PFSK-1 (cell line): Measurements from ENCODE around the gene PRPS2.

Experiments
- FOXP2 ChIP-seq: optimal IDR thresholded peaks from 2 replicates; pipeline ENCODE3; 2011; ENCODE audit warnings: borderline replicate concordance, control low read depth, inconsistent platforms; ENCODE audit not compliant: insufficient read depth; ENCODE audit errors: extremely low read length, extremely low read depth
- POLR2AphosphoS5 ChIP-seq: IDR thresholded peaks from 2 replicates; pipeline ENCODE4 v1.6.1; 2012; ENCODE audit warnings: low read depth, mild to moderate bottlenecking, control low read depth, low read length, moderate library complexity
- SIN3A ChIP-seq: IDR thresholded peaks from 2 replicates; pipeline ENCODE4 v1.6.1; 2012; ENCODE audit warnings: mild to moderate bottlenecking, low read length, moderate library complexity, borderline replicate concordance; ENCODE audit not compliant: insufficient read depth
- TAF1 ChIP-seq: IDR thresholded peaks from 2 replicates; pipeline ENCODE4 v1.6.1; 2012; ENCODE audit warnings: low read length, control low read depth, borderline replicate concordance; ENCODE audit not compliant: insufficient read depth
- TF ChIP-seq, protein P1 (sequence below), 2 experiments: IDR thresholded peaks; 2 replicates each; pipeline versions ENCODE4 v1.6.1 to v1.8.0; 2011 to 2012; ENCODE audit warnings: low read depth in 2 of 2, low read length in 2 of 2, control low read depth in 1 of 2, inconsistent platforms in 1 of 2, mild to moderate bottlenecking in 1 of 2, moderate library complexity in 1 of 2; ENCODE audit not compliant: insufficient read depth in 1 of 2

PRPS2 gene

DNA sequence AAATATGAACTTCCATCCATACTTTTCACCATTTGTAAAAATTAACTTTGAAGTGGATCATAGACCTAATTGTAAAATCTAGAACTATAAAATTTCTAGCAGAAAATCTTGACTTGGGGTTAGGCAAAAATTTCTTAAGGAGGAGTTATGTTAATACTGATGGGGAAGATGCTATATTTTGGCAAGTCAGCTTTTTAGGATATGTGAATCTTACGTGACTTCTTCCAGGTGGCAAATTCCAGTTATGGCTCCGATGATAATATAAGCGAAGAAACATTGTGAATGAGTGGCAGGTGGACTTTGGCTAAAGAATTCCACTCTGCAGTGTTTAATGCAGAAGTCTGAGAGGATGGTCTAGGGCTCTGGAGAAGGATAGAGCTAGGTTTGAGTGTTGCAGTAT is 1.5 kb downstream of the PRPS2 start:
- no peak for TF ChIP-seq FOXP2
- no peak for TF ChIP-seq TAF1
- TF ChIP-seq, protein P1, sequence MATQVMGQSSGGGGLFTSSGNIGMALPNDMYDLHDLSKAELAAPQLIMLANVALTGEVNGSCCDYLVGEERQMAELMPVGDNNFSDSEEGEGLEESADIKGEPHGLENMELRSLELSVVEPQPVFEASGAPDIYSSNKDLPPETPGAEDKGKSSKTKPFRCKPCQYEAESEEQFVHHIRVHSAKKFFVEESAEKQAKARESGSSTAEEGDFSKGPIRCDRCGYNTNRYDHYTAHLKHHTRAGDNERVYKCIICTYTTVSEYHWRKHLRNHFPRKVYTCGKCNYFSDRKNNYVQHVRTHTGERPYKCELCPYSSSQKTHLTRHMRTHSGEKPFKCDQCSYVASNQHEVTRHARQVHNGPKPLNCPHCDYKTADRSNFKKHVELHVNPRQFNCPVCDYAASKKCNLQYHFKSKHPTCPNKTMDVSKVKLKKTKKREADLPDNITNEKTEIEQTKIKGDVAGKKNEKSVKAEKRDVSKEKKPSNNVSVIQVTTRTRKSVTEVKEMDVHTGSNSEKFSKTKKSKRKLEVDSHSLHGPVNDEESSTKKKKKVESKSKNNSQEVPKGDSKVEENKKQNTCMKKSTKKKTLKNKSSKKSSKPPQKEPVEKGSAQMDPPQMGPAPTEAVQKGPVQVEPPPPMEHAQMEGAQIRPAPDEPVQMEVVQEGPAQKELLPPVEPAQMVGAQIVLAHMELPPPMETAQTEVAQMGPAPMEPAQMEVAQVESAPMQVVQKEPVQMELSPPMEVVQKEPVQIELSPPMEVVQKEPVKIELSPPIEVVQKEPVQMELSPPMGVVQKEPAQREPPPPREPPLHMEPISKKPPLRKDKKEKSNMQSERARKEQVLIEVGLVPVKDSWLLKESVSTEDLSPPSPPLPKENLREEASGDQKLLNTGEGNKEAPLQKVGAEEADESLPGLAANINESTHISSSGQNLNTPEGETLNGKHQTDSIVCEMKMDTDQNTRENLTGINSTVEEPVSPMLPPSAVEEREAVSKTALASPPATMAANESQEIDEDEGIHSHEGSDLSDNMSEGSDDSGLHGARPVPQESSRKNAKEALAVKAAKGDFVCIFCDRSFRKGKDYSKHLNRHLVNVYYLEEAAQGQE (IDR thresholded peaks at IDR 0.05; ENCODE audit: insufficient read depth in 1 of 2, low read depth in 2 of 2, low read length in 2 of 2): no peak

DNA sequence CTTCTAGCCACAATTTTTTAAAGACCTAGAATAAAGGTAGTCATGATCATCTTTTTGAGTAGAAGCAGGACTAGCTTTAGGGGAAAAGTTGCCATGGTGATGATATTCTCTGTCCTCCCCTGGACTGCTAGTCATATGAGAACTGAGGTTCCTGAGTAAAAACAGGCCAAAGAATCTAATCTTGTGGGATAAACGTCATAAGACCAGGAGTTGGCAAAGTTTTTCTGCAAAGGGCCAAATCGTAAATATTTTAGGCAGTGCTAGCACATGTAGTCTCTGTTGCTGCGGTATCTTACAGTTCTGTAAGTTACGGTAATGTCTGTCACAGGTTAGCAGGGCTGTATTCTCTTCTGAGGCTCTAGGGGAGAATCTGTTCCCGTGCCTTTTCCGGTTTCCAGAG is 3.4 kb downstream of the PRPS2 start:
- no peak for TF ChIP-seq SIN3A
- no peak for TF ChIP-seq TAF1
- no peak for TF ChIP-seq FOXP2
- TF ChIP-seq, protein P1 (IDR thresholded peaks at IDR 0.05; ENCODE audit: insufficient read depth in 1 of 2, low read depth in 2 of 2, low read length in 2 of 2): no peak
- TF ChIP-seq POLR2AphosphoS5: no peak

DNA sequence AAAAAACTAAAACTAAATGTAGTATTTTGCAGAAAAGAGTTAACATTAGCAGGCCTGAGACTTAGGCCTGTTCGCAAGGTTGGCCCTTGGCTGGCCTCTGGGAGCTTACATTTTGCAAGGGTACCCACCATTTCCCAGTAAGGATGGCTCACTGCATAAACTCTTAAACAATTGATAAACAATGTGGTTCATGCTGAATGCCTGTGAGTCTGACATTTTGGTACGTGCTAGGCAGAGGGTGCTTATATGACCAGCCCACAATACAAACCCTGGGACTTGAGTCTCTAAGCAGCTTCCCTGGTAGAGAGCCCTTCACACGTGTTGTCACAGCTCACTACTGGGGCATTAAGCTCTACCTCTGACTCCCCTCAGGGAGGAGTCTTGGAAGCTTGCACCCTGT is 7.4 kb downstream of the PRPS2 start:
- TF ChIP-seq POLR2AphosphoS5: no peak
- no peak for TF ChIP-seq SIN3A
- TF ChIP-seq TAF1: no peak
- TF ChIP-seq FOXP2: no peak
- TF ChIP-seq, protein P1 (IDR thresholded peaks at IDR 0.05; ENCODE audit: insufficient read depth in 1 of 2, low read depth in 2 of 2, low read length in 2 of 2): no peak

DNA sequence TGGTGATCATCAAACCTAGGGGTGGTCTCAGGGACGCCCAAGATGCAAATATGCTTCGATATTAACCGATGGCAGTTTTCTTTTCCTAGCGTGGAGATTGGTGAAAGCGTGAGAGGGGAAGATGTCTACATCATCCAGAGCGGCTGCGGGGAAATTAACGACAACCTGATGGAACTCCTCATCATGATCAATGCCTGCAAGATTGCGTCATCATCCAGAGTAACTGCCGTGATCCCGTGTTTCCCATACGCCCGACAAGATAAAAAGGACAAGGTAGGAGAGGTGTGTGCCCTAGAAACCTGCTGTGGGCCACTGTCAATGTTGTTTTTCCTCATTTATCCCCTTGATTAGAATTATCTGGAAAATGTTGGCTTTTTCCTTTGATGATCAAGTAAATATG is 7.9 kb downstream of the PRPS2 start:
- TF ChIP-seq, protein P1 (IDR thresholded peaks at IDR 0.05; ENCODE audit: insufficient read depth in 1 of 2, low read depth in 2 of 2, low read length in 2 of 2): no peak
- TF ChIP-seq SIN3A: no peak
- no peak for TF ChIP-seq POLR2AphosphoS5
- TF ChIP-seq FOXP2: no peak
- no peak for TF ChIP-seq TAF1

DNA sequence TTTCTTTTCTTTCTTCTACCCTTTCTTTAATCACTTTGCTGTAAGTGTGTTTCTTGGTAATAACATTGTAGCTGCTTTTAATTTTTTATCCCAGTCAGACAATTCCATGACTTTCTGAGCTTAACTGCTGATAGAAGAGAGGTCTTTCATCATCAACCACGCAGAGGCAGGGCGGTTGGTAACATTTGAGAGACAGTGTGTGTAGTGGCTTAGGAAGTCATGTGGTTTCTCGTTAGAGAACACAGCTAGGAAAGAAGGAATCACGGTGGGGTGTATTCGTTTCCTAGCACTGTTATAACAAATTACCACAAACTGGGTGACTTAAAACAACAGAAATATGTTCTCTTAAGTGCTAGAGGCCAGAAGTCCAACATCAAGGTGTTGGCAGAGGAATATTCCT is 11.5 kb downstream of the PRPS2 start:
- TF ChIP-seq TAF1: no peak
- no peak for TF ChIP-seq FOXP2
- TF ChIP-seq SIN3A: no peak
- TF ChIP-seq POLR2AphosphoS5: no peak
- TF ChIP-seq, protein P1 (IDR thresholded peaks at IDR 0.05; ENCODE audit: insufficient read depth in 1 of 2, low read depth in 2 of 2, low read length in 2 of 2): no peak
